ENCODE data around the gene FEV.

FEV gene

GRCh38 chr2:219001100-219001576 lies 16.2 kb upstream of the FEV start:
- H3K27ac ChIP-seq, result no peak overlapping the region
- no peaks in the 10 kb centered on the region for H3K4me1 ChIP-seq (ENCODE audit: low read depth, poor library complexity, severe bottlenecking)
- no peak overlapping the region for H3K4me3 ChIP-seq (IDR thresholded peaks at IDR 0.05; ENCODE audit: insufficient read depth, low read depth, low read length)
- H3K4me2 ChIP-seq, result no peak overlapping the region
- H3K27me3 ChIP-seq (ENCODE audit: insufficient read depth, low read depth), result peaks cover 42% of the 10 kb centered on the region
- H3K9ac ChIP-seq, result no peak overlapping the region
- no peaks in the 10 kb centered on the region for H4K20me1 ChIP-seq (ENCODE audit: insufficient read depth)
- no peak overlapping the region for H2AFZ ChIP-seq (ENCODE audit: low read depth)
- H3K36me3 ChIP-seq (ENCODE audit: insufficient read depth), result no peaks in the 10 kb centered on the region
- no peak for TF ChIP-seq CTCF (conservative IDR thresholded peaks at IDR 0.05; ENCODE audit: low read depth, low read length)
- H3K79me2 ChIP-seq (ENCODE audit: insufficient read depth, low read depth), result no peaks in the 10 kb centered on the region

- no peaks in the 10 kb centered on the region for H3K79me2 ChIP-seq (ENCODE audit: insufficient read depth, low read depth)
- no peaks in the 10 kb centered on the region for H4K20me1 ChIP-seq (ENCODE audit: insufficient read depth)
- H3K27me3 ChIP-seq (ENCODE audit: insufficient read depth, low read depth), result peaks cover 37% of the 10 kb centered on the region
- H3K27ac ChIP-seq, result no peak overlapping the region
- no peaks in the 10 kb centered on the region for H3K36me3 ChIP-seq (ENCODE audit: insufficient read depth)
- TF ChIP-seq CTCF (conservative IDR thresholded peaks at IDR 0.05; ENCODE audit: low read depth, low read length), result no peak
- H3K4me2 ChIP-seq, result no peak overlapping the region
- no peak overlapping the region for H3K4me3 ChIP-seq (IDR thresholded peaks at IDR 0.05; ENCODE audit: insufficient read depth, low read depth, low read length)
- no peaks in the 10 kb centered on the region for H3K4me1 ChIP-seq (ENCODE audit: low read depth, poor library complexity, severe bottlenecking)
- no peak overlapping the region for H2AFZ ChIP-seq (ENCODE audit: low read depth)
- no peak overlapping the region for H3K9ac ChIP-seq
These were observed 15.6 kb upstream of the FEV start for GRCh38 chr2:219000569-219000960.

GRCh38 chr2:218999881-219000568 lies 15.0 kb upstream of the FEV start:
- no peak overlapping the region for H2AFZ ChIP-seq (ENCODE audit: low read depth)

GRCh38 chr2:218999021-218999880 lies 14.3 kb upstream of the FEV start:
- H3K9ac ChIP-seq, result no peak overlapping the region

More at GRCh38 chr2:218999881-219000568, 15.0 kb upstream of the FEV start:
- H3K9ac ChIP-seq, result no peak overlapping the region
- H3K36me3 ChIP-seq (ENCODE audit: insufficient read depth), result no peaks in the 10 kb centered on the region
- no peak overlapping the region for H3K4me3 ChIP-seq (IDR thresholded peaks at IDR 0.05; ENCODE audit: insufficient read depth, low read depth, low read length)
- H4K20me1 ChIP-seq (ENCODE audit: insufficient read depth), result no peaks in the 10 kb centered on the region
- no peaks in the 10 kb centered on the region for H3K4me1 ChIP-seq (ENCODE audit: low read depth, poor library complexity, severe bottlenecking)
- H3K79me2 ChIP-seq (ENCODE audit: insufficient read depth, low read depth), result no peaks in the 10 kb centered on the region
- H3K27ac ChIP-seq, result no peak overlapping the region
- no peak overlapping the region for H3K4me2 ChIP-seq
- H3K27me3 ChIP-seq (ENCODE audit: insufficient read depth, low read depth), result peaks cover 35% of the 10 kb centered on the region
- no peak for TF ChIP-seq CTCF (conservative IDR thresholded peaks at IDR 0.05; ENCODE audit: low read depth, low read length)

More at GRCh38 chr2:218999021-218999880, 14.3 kb upstream of the FEV start:
- Histone ChIP-seq H3K79me2 (ENCODE audit: insufficient read depth, low read depth) (no peaks in the 10 kb centered on the region), H3K27me3 (ENCODE audit: insufficient read depth, low read depth) (peaks cover 30% of the 10 kb centered on the region), H3K4me2 (no peak overlapping the region), H3K27ac (no peak overlapping the region), H4K20me1 (ENCODE audit: insufficient read depth) (no peaks in the 10 kb centered on the region), H3K36me3 (ENCODE audit: insufficient read depth) (no peaks in the 10 kb centered on the region), H3K4me1 (ENCODE audit: low read depth, poor library complexity, severe bottlenecking) (no peaks in the 10 kb centered on the region), H2AFZ (ENCODE audit: low read depth) (no peak overlapping the region), H3K4me3 (IDR thresholded peaks at IDR 0.05; ENCODE audit: insufficient read depth, low read depth, low read length) (no peak overlapping the region)
- TF ChIP-seq CTCF (conservative IDR thresholded peaks at IDR 0.05; ENCODE audit: low read depth, low read length), result no peak
